ENCODE data around the gene FBLN2. TPM values are rescaled to one million over a fixed set of nuclear protein-coding genes. Genes with fewer than 3 reads are reported as not detected.

Gene FBLN2
- total RNA-seq, 4 donors from 2014 or later = 130 to 244 (median 136) TPM

DNA sequence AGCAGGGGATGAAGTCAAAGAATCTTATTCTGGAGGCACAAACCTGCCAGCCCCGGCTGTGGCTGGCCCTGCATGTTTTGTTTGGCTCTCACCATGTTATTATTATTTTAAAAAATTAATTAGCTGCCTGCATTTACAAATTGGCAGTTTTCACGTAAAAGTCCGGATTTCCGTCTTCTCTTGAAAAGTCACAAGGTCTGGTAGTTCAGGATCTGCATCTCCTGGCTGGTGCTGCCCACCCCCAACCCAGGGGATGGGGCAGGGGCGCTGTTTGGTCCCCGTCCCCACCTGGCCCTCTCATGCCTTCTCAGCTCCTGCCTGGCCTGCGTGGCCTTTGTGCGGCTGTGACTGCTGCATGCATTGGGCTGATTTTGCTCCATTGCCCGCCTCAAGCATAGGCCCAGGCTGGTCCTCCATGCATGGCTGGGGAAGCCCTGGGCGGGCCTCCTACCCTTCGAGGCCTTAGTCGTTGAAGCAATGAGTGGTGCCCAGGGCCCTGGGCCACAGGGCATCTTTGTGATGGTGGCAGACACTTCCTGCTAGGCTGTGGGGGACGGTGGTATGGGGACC lies 2.0 kb downstream of the FBLN2 start:
- Histone ChIP-seq H3K9me3 (no peaks in the 10 kb centered on the region), H3K4me3 (peak overlapping the region; percentile 53 to 69 (median 56)), H3K36me3 (no peaks in the 10 kb centered on the region), H3K27ac (replicated peaks in 1 of 4) (peak overlapping the region; percentile 60 to 77 (median 72)), H3K27me3 (peaks cover 0 to 67% (median 8%) of the 10 kb centered on the region in 4 donors), H3K4me1 (peaks cover 19 to 64% (median 52%) of the 10 kb centered on the region in 4 donors)
- 77% methylated on average over 13 of the region's 13 CpGs for WGBS
- TF ChIP-seq, protein P1, sequence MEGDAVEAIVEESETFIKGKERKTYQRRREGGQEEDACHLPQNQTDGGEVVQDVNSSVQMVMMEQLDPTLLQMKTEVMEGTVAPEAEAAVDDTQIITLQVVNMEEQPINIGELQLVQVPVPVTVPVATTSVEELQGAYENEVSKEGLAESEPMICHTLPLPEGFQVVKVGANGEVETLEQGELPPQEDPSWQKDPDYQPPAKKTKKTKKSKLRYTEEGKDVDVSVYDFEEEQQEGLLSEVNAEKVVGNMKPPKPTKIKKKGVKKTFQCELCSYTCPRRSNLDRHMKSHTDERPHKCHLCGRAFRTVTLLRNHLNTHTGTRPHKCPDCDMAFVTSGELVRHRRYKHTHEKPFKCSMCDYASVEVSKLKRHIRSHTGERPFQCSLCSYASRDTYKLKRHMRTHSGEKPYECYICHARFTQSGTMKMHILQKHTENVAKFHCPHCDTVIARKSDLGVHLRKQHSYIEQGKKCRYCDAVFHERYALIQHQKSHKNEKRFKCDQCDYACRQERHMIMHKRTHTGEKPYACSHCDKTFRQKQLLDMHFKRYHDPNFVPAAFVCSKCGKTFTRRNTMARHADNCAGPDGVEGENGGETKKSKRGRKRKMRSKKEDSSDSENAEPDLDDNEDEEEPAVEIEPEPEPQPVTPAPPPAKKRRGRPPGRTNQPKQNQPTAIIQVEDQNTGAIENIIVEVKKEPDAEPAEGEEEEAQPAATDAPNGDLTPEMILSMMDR (IDR thresholded peaks at IDR 0.05) = no peak
- DNase-seq (ENCODE audit: extremely low spot score) = no peak
- intact Hi-C loops (cut with DNase I) = no loop called here

DNA sequence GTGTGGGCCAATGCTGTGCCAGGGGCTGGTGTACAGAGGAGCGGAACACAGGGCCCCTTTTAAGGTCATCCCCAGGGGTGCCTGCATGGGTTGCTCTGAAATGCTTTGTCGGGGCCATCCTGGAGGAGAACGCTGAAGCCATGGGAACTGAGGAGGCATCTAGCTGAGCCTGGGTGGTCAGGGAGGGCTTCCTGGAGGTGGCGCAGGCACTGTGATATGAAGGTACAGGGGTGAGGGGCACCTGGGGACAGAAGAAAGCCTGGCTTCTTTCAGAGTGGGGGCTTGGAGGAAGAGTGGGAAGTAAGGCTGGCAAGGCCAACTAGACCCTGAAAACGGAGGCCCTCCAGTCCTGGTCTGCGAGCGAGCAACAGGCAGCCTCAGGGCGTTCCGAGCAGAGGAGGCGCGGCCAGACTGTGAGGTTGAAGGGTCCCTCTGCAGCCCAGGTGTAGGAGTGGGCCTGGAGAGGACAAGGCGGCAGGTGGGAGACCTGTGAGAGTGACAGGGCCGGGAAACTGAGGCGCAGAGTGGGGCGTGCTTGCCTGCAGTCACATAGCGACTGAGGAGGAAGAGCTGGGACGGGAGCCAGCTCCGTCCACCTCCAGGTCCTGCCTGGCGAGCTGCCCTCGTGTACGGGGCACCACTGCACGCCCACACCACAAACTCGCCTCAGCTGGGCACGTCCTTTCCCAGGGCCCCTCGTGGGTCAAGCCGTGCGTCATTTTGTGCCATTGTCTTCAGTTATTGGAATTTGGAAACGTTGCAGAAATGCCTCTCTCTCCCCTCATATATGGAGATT lies 4.1 kb downstream of the FBLN2 start:
- no peak for TF ChIP-seq EP300 (IDR thresholded peaks at IDR 0.05)
- TF ChIP-seq POLR2A (IDR thresholded peaks at IDR 0.05; ENCODE audit: low read depth) = no peak
- TF ChIP-seq POLR2AphosphoS5 (IDR thresholded peaks at IDR 0.05) = peak in 1 of 2 donors; percentile 24
- 64% methylated on average over 26 of the region's 28 CpGs for WGBS
- no peak for DNase-seq (ENCODE audit: extremely low spot score)
- H3K4me3 ChIP-seq = peak overlapping the region in 3 of 4 donors; percentile 14 to 30 (median 29)
- H3K36me3 ChIP-seq = no peaks in the 10 kb centered on the region
- peaks cover 16 to 69% (median 53%) of the 10 kb centered on the region in 4 donors for H3K4me1 ChIP-seq
- H3K27ac ChIP-seq (replicated peaks in 1 of 4) = peak overlapping the region; percentile 34 to 54 (median 40)
- H3K27me3 ChIP-seq = peaks cover 0 to 63% (median 7%) of the 10 kb centered on the region in 4 donors
- H3K9me3 ChIP-seq = no peaks in the 10 kb centered on the region
- intact Hi-C loops (cut with DNase I) = no loop called here

DNA sequence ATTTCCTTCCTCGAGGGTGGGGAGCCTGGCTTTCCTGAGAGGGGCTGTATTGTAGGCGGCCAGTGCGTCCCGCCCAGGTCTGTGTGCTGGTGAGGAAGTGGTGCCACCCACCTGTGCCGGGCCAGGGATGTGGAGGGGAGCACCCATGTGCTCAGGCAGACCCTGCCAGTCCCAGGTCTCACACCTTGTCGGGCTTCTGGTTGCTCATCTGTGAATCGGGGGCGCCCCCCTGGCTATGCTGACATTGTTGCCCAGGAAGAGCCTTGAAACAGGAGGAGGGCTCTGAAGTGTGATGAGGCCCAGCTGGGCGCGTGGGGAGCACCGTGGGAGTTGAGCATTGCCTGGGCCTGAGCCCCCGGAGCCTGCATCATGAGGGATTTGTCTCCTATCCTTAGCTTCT lies 4.8 kb downstream of the FBLN2 start:
- no peaks in the 10 kb centered on the region for H3K36me3 ChIP-seq
- intact Hi-C loops (cut with DNase I) = no loop called here
- H3K27me3 ChIP-seq = peaks cover 0 to 57% (median 4%) of the 10 kb centered on the region in 4 donors
- no peaks in the 10 kb centered on the region for H3K9me3 ChIP-seq
- H3K4me3 ChIP-seq = peak overlapping the region in 2 of 4 donors; percentile 29 to 30
- peak overlapping the region; percentile 38 to 57 (median 48) for H3K27ac ChIP-seq (replicated peaks in 1 of 4)
- WGBS = 56% methylated on average over 11 of the region's 12 CpGs
- no peak for DNase-seq (ENCODE audit: extremely low spot score)
- H3K4me1 ChIP-seq = peaks cover 13 to 63% (median 47%) of the 10 kb centered on the region in 4 donors
- no peak for TF ChIP-seq EP300 (IDR thresholded peaks at IDR 0.05)
- TF ChIP-seq POLR2AphosphoS5 (IDR thresholded peaks at IDR 0.05) = no peak
- TF ChIP-seq POLR2A (IDR thresholded peaks at IDR 0.05; ENCODE audit: low read depth) = no peak
- TF ChIP-seq, protein P1 (IDR thresholded peaks at IDR 0.05) = no peak

DNA sequence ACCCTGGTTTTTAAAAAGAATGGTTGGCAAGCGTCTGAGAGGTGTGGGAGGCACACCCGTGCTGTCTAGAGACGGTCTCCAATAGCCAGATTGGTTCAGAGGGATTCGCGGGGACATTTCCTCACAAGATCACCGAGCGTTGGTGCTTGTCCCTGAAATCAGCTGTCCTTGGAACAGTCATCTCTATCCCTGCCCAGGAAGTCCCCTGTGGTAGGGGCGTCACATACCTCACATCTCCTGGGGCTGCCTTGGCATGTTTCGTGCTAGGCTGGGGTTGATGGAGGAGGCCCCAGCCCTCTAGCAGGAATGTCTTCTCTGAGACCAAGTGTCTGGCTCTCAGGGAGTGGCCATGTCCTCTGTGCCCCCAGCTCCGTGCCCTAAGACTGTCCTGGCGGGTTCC lies 6.8 kb downstream of the FBLN2 start:
- WGBS = 78% methylated on average over 7 of the region's 11 CpGs
- H3K27me3 ChIP-seq = peaks cover 0 to 37% (median 0%) of the 10 kb centered on the region in 4 donors
- intact Hi-C loops (cut with DNase I) = no loop called here
- peak overlapping the region in 3 of 4 donors; percentile 20 to 31 (median 23) for H3K27ac ChIP-seq (replicated peaks in 1 of 4)
- H3K36me3 ChIP-seq = no peaks in the 10 kb centered on the region
- H3K4me3 ChIP-seq = no peak overlapping the region
- H3K4me1 ChIP-seq = peaks cover 16 to 58% (median 44%) of the 10 kb centered on the region in 4 donors
- TF ChIP-seq, protein P1 (IDR thresholded peaks at IDR 0.05) = no peak
- TF ChIP-seq EP300 (IDR thresholded peaks at IDR 0.05) (no peak), POLR2AphosphoS5 (IDR thresholded peaks at IDR 0.05) (no peak), POLR2A (IDR thresholded peaks at IDR 0.05; ENCODE audit: low read depth) (no peak)
- no peak for DNase-seq (ENCODE audit: extremely low spot score)
- no peaks in the 10 kb centered on the region for H3K9me3 ChIP-seq

DNA sequence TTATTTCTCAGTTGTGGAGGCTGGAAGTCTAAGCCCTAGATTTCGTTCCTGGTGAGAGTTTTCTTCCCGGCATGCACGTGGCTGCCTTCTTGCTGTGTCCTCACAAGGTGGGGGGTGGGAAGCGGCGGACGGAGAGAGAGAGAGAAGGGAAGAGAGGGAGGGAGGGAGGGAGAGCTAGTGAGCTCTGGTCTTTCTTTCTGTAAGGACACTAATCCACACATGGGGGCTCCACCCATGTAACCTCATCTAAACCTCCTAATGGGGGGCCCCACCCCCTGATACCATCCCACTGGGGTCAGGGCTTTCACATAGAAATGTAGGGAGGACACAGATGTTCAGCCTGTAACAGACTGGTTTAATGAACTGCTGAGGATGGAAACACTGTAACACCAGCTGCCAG lies 7.3 kb downstream of the FBLN2 start:
- H3K9me3 ChIP-seq = no peaks in the 10 kb centered on the region
- no peak overlapping the region for H3K4me3 ChIP-seq
- no peaks in the 10 kb centered on the region for H3K36me3 ChIP-seq
- peaks cover 16 to 59% (median 42%) of the 10 kb centered on the region in 4 donors for H3K4me1 ChIP-seq
- intact Hi-C loops (cut with DNase I) = no loop called here
- H3K27me3 ChIP-seq = peaks cover 0 to 32% (median 0%) of the 10 kb centered on the region in 4 donors
- TF ChIP-seq, protein P1 (IDR thresholded peaks at IDR 0.05) = no peak
- TF ChIP-seq POLR2AphosphoS5 (IDR thresholded peaks at IDR 0.05) (no peak), POLR2A (IDR thresholded peaks at IDR 0.05; ENCODE audit: low read depth) (no peak), EP300 (IDR thresholded peaks at IDR 0.05) (no peak)
- WGBS = 58% methylated on average over 6 of the region's 6 CpGs
- peak overlapping the region in 3 of 4 donors; percentile 20 to 31 (median 23) for H3K27ac ChIP-seq (replicated peaks in 1 of 4)
- DNase-seq (ENCODE audit: extremely low spot score) = no peak

All from esophagus muscularis mucosa (tissue), 4 donors.